ENCODE results near the gene CIBAR2. TPM values are rescaled to one million over a fixed set of nuclear protein-coding genes. Genes with fewer than 3 reads are reported as not detected.

CIBAR2 gene
- total and polyA plus RNA-seq, 9 of the 15 experiments (the other 6 are each of a cell fraction or from before 2014, with no cell fraction given) = not detected

DNA sequence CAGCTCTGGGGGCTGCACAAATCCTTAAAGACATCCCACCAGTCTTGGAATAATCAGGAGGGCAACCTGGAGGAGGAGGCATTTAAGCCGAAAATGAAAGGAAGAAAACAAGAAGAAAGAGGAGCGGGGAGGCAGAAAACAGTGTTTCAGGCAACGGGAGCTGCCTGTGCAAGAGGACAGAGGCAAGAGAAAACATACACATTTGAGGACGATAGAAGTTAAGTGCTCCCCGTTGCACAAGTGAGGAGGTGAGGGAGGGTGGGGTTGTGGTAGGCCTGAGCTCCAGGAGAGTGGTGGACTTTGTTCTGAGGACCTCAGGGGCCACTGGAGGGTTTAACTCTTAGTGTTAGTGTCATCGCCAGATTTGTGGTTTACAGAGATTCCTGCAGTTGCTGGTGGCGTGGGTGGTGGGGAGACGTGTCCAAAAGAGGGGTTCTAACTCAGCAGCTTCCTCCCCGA, 27.6 kb upstream of the CIBAR2 start:
- WGBS (ENCODE audit: insufficient coverage, low coverage, missing lambda C conversion rate) = 6% methylated on average over 9 of the region's 9 CpGs
- Histone ChIP-seq H3K9me1 (ENCODE audit: control insufficient read depth, insufficient read depth, low read length) (no peaks in the 10 kb centered on the region), H3K4me3 (no peak overlapping the region), H3K79me2 (ENCODE audit: control insufficient read depth, insufficient read depth, low read length) (no peaks in the 10 kb centered on the region), H3K27ac (ENCODE audit: extremely low read depth, low read depth, low read length) (no peak overlapping the region), H3K4me2 (ENCODE audit: insufficient read depth, low read length) (no peak overlapping the region), H3K9ac (ENCODE audit: insufficient read depth in 1 of 2, low read depth in 2 of 2, low read length in 2 of 2) (no peak overlapping the region), H3K36me3 (ENCODE audit: control insufficient read depth, insufficient read depth, low read length) (no peaks in the 10 kb centered on the region), H3K4me1 (replicated peaks in 1 of 2; ENCODE audit: control insufficient read depth in 2 of 2, insufficient read depth in 2 of 2, low read length in 2 of 2) (peaks cover 15 to 53% of the 10 kb centered on the region in 2 experiments), H2AFZ (ENCODE audit: low read depth, low read length) (no peak overlapping the region), H3K27me3 (ENCODE audit: control insufficient read depth in 2 of 2, insufficient read depth in 2 of 2, low read length in 2 of 2) (peaks cover 19 to 71% of the 10 kb centered on the region in 2 experiments), H3K9me3 (replicated peaks; ENCODE audit: control insufficient read depth, insufficient read depth, low read depth, low read length) (no peaks in the 10 kb centered on the region), H4K20me1 (replicated peaks; ENCODE audit: control insufficient read depth, insufficient read depth, low read length) (peaks cover 20% of the 10 kb centered on the region; the same call in 1 of the 2 replicates)
- intact Hi-C loops (cut with micrococcal nuclease) (no loop called here), in situ Hi-C loops (cut with MboI) (no loop called here)
- ATAC-seq = no peak
- DNase-seq (ENCODE audit: extremely low read depth in 1 of 4, low spot score in 3 of 4) = no peak
- ChIA-PET CTCF (ENCODE audit: low intra/inter-chr PET ratio) (no interaction called here), POLR2A (interaction anchor here (0.6 to 1.0 kb wide), 4 partner anchors 9 to 34 kb away, joined by 3 to 4 read pairs (median 4); no protein-coding TSS in a partner anchor)
- BruUV-seq (replicated peaks) = no TSS peak
- FAIRE-seq = no peak
- no peak for TF ChIP-seq ZNF146 (CRISPR knock-in tag; IDR thresholded peaks at IDR 0.05; ENCODE audit: unreplicated experiment)
- TF ChIP-seq BCOR (IDR thresholded peaks at IDR 0.05) = 0 out of 2 replicates have a peak, but pooled peaks have one; percentile 25
- no peak for TF ChIP-seq ARID2 (IDR thresholded peaks at IDR 0.05)
- peak; percentile 56 for TF ChIP-seq EGR1 (conservative IDR thresholded peaks at IDR 0.05)
- peak in 1 of 2 experiments; percentile 56; a peak in 3 of 4 replicates for TF ChIP-seq KDM1A (IDR thresholded peaks at IDR 0.05)
- peak; percentile 97 for TF ChIP-seq ZFP36 (IDR thresholded peaks at IDR 0.05; ENCODE audit: low read depth, low read length, partially characterized antibody)
- TF ChIP-seq SMARCA5 (IDR thresholded peaks at IDR 0.05) = peak; percentile 47; the same call in 1 of the 2 replicates
- TF ChIP-seq, protein P1, sequence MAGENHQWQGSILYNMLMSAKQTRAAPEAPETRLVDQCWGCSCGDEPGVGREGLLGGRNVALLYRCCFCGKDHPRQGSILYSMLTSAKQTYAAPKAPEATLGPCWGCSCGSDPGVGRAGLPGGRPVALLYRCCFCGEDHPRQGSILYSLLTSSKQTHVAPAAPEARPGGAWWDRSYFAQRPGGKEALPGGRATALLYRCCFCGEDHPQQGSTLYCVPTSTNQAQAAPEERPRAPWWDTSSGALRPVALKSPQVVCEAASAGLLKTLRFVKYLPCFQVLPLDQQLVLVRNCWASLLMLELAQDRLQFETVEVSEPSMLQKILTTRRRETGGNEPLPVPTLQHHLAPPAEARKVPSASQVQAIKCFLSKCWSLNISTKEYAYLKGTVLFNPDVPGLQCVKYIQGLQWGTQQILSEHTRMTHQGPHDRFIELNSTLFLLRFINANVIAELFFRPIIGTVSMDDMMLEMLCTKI (IDR thresholded peaks at IDR 0.05; ENCODE audit: partially characterized antibody) = no peak
- no peak for TF ChIP-seq OTX1 (CRISPR knock-in tag; IDR thresholded peaks at IDR 0.05)
- TF ChIP-seq, protein P2, sequence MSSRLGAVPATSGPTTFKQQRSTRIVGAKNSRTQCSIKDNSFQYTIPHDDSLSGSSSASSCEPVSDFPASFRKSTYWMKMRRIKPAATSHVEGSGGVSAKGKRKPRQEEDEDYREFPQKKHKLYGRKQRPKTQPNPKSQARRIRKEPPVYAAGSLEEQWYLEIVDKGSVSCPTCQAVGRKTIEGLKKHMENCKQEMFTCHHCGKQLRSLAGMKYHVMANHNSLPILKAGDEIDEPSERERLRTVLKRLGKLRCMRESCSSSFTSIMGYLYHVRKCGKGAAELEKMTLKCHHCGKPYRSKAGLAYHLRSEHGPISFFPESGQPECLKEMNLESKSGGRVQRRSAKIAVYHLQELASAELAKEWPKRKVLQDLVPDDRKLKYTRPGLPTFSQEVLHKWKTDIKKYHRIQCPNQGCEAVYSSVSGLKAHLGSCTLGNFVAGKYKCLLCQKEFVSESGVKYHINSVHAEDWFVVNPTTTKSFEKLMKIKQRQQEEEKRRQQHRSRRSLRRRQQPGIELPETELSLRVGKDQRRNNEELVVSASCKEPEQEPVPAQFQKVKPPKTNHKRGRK (tag; IDR thresholded peaks at IDR 0.05) = no peak
- TF ChIP-seq, protein P3, sequence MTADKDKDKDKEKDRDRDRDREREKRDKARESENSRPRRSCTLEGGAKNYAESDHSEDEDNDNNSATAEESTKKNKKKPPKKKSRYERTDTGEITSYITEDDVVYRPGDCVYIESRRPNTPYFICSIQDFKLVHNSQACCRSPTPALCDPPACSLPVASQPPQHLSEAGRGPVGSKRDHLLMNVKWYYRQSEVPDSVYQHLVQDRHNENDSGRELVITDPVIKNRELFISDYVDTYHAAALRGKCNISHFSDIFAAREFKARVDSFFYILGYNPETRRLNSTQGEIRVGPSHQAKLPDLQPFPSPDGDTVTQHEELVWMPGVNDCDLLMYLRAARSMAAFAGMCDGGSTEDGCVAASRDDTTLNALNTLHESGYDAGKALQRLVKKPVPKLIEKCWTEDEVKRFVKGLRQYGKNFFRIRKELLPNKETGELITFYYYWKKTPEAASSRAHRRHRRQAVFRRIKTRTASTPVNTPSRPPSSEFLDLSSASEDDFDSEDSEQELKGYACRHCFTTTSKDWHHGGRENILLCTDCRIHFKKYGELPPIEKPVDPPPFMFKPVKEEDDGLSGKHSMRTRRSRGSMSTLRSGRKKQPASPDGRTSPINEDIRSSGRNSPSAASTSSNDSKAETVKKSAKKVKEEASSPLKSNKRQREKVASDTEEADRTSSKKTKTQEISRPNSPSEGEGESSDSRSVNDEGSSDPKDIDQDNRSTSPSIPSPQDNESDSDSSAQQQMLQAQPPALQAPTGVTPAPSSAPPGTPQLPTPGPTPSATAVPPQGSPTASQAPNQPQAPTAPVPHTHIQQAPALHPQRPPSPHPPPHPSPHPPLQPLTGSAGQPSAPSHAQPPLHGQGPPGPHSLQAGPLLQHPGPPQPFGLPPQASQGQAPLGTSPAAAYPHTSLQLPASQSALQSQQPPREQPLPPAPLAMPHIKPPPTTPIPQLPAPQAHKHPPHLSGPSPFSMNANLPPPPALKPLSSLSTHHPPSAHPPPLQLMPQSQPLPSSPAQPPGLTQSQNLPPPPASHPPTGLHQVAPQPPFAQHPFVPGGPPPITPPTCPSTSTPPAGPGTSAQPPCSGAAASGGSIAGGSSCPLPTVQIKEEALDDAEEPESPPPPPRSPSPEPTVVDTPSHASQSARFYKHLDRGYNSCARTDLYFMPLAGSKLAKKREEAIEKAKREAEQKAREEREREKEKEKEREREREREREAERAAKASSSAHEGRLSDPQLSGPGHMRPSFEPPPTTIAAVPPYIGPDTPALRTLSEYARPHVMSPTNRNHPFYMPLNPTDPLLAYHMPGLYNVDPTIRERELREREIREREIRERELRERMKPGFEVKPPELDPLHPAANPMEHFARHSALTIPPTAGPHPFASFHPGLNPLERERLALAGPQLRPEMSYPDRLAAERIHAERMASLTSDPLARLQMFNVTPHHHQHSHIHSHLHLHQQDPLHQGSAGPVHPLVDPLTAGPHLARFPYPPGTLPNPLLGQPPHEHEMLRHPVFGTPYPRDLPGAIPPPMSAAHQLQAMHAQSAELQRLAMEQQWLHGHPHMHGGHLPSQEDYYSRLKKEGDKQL (CRISPR knock-in tag; IDR thresholded peaks at IDR 0.05; ENCODE audit: borderline replicate concordance) = no peak
- TF ChIP-seq RBM25 (IDR thresholded peaks at IDR 0.05; ENCODE audit: low read depth, low read length, severe bottlenecking) = peak; percentile 4

All from K562 (cell line).